Calu3 (cell line): Measurements from ENCODE around the gene ZNF726. TPM values are rescaled to one million over a fixed set of nuclear protein-coding genes. Genes with fewer than 3 reads are reported as not detected.

ENCODE experiments used
- BruUV-seq: library from RNA; stranded (reverse); fragments of 400-500 nt; replicated peaks from 2 replicates; lab custom pipeline; 2021; lab: Mats Ljungman, UMichigan
- CTCF ChIA-PET: fragments of 300-600 bp; sonication (Branson Sonifier 250); formaldehyde crosslinking; loops from one replicate; lab custom pipeline; 2022; ENCODE audit warnings: antibody characterized with exemption; lab: Charles Lee
- DNase-seq: peaks from one replicate; pipeline ENCODE4 v3.0.0; 2022
- H3K27ac Mint-ChIP-seq: one replicate; pipeline ENCODE4 v1.8.0; 2022; ENCODE audit warnings: mixed read lengths; ENCODE audit not compliant: unreplicated experiment
- H3K27me3 Mint-ChIP-seq: one replicate; pipeline ENCODE4 v1.8.0; 2022; ENCODE audit warnings: mixed read lengths; ENCODE audit not compliant: unreplicated experiment
- H3K36me3 Mint-ChIP-seq: one replicate; pipeline ENCODE4 v1.8.0; 2022; ENCODE audit warnings: mild to moderate bottlenecking, moderate library complexity, mixed read lengths; ENCODE audit not compliant: insufficient read depth, unreplicated experiment
- H3K4me1 Mint-ChIP-seq: one replicate; pipeline ENCODE4 v1.8.0; 2022; ENCODE audit warnings: mild to moderate bottlenecking, low read depth, mixed read lengths; ENCODE audit not compliant: unreplicated experiment
- H3K4me3 Mint-ChIP-seq: one replicate; pipeline ENCODE4 v1.8.0; 2022; ENCODE audit warnings: mild to moderate bottlenecking, low read depth, moderate library complexity, mixed read lengths; ENCODE audit not compliant: unreplicated experiment
- H3K9me3 Mint-ChIP-seq: one replicate; pipeline ENCODE4 v1.8.0; 2022; ENCODE audit warnings: low read depth, mixed read lengths; ENCODE audit not compliant: unreplicated experiment
- CTCF ChIP-seq: fragments of 200-600 bp; IDR thresholded peaks from one replicate; pipeline ENCODE4 v1.8.0; 2022; ENCODE audit warnings: antibody characterized with exemption; ENCODE audit not compliant: unreplicated experiment
- intact Hi-C: fragments of 100-400 bp; cut with micrococcal nuclease; formaldehyde crosslinking; loops from one replicate; pipeline ENCODE4 v1.10.0; 2022; ENCODE audit not compliant: unreplicated experiment
- total RNA-seq: library from RNA; stranded (reverse); gene quantifications from 2 replicates; pipeline ENCODE4 v1.2.3, GENCODE V29; 2022

ZNF726 gene
- total RNA-seq, 1 experiment from 2014 or later = 9.7 TPM

DNA sequence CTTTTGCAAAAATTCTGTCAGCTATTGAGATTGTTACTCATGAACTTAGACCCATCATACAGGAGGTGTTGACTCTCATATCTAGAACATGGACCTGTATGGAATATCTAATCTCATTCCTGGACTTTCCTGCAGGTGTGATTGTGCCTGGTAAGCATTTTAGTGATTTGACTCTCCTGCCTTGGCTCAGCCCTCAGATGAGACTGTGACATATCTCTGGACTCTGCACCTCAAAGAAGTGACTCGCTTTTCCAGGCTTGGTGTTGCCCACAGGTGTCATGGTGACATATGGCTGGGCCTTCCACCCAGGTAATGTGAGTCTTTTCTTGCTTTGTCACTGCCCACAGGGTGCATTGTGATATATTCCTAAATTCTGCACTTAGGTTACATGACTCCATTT lies 17.8 kb upstream of the ZNF726 start:
- no peak for TF ChIP-seq CTCF
- H3K9me3 Mint-ChIP-seq = peaks cover 22% of the 10 kb centered on the region
- no TSS peak for BruUV-seq
- no peak overlapping the region for H3K4me3 Mint-ChIP-seq
- intact Hi-C loops = no loop called here
- H3K27me3 Mint-ChIP-seq = no peaks in the 10 kb centered on the region
- DNase-seq = no peak
- no peak overlapping the region for H3K27ac Mint-ChIP-seq
- CTCF ChIA-PET = no interaction called here
- H3K4me1 Mint-ChIP-seq = no peaks in the 10 kb centered on the region
- no peaks in the 10 kb centered on the region for H3K36me3 Mint-ChIP-seq

GRCh38 chr19:23901360-23901759 lies 13.3 kb upstream of the ZNF726 start:
- H3K27me3 Mint-ChIP-seq = no peaks in the 10 kb centered on the region
- intact Hi-C loops = no loop called here
- no peak overlapping the region for H3K4me3 Mint-ChIP-seq
- no peak for TF ChIP-seq CTCF
- CTCF ChIA-PET = no interaction called here
- peaks cover 17% of the 10 kb centered on the region for H3K9me3 Mint-ChIP-seq
- no peak overlapping the region for H3K27ac Mint-ChIP-seq
- no peaks in the 10 kb centered on the region for H3K36me3 Mint-ChIP-seq
- no TSS peak for BruUV-seq
- DNase-seq = no peak
- no peaks in the 10 kb centered on the region for H3K4me1 Mint-ChIP-seq

DNA sequence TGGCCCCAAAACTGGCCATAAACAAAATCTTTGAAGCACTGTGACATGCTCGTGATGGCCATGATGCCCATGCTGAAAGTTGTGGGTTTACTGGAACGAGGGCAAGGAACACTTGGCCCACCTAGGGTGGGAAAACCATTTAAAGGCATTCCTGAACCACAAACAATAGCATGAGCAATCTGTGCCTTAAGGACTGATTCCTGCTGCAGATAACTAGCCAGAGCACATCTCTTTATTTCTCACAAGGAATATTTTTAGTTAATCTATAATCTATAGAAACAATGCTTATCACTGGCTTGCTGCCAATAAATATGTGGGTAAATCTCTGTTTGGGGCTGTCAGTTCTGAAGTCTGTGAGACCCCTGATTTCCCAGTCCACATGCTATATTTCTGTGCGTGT lies 10.3 kb upstream of the ZNF726 start:
- no peak overlapping the region for H3K27ac Mint-ChIP-seq
- DNase-seq = no peak
- BruUV-seq = no TSS peak
- H3K36me3 Mint-ChIP-seq = no peaks in the 10 kb centered on the region
- H3K4me3 Mint-ChIP-seq = no peak overlapping the region
- CTCF ChIA-PET = no interaction called here
- peaks cover 15% of the 10 kb centered on the region for H3K9me3 Mint-ChIP-seq
- no peaks in the 10 kb centered on the region for H3K27me3 Mint-ChIP-seq
- no peaks in the 10 kb centered on the region for H3K4me1 Mint-ChIP-seq
- intact Hi-C loops = no loop called here
- no peak for TF ChIP-seq CTCF

GRCh38 chr19:23905771-23906170 lies 8.9 kb upstream of the ZNF726 start:
- Mint-ChIP-seq H3K27ac (no peak overlapping the region), H3K4me1 (no peaks in the 10 kb centered on the region), H3K9me3 (peaks cover 18% of the 10 kb centered on the region), H3K36me3 (no peaks in the 10 kb centered on the region), H3K4me3 (no peak overlapping the region), H3K27me3 (no peaks in the 10 kb centered on the region)
- CTCF ChIA-PET = no interaction called here
- DNase-seq = no peak
- no peak for TF ChIP-seq CTCF
- no TSS peak for BruUV-seq
- intact Hi-C loops = no loop called here
